Activated CD8-positive, alpha-beta memory T cell treated with anti-CD3 and anti-CD28 coated beads for 24 hours (primary cell): ENCODE data around the gene HCN3.

Source experiments
- DNase-seq: peaks from one replicate; pipeline ENCODE4 v3.0.0-alpha.2; 2020

HCN3 gene

GRCh38 chr1:155254714-155255242 is 22.5 kb upstream of the HCN3 start:
- no peak for DNase-seq

- peak; percentile 90 for DNase-seq
These were observed 21.8 kb upstream of the HCN3 start, which contains the start of gene ENTREP3 for GRCh38 chr1:155255243-155256007. Gene ENTREP3 (minus strand): TSS chr1:155255483. CDS start chr1:155254877, 606 bp downstream.

GRCh38 chr1:155256058-155256852 is 21.0 kb upstream of the HCN3 start:
- no peak for DNase-seq

- DNase-seq: no peak
These were observed 17.0 kb upstream of the HCN3 start for GRCh38 chr1:155260276-155260675.

GRCh38 chr1:155261493-155261851 is 15.8 kb upstream of the HCN3 start:
- DNase-seq: no peak

- DNase-seq: peak; percentile 93
These were observed 15.2 kb upstream of the HCN3 start, which contains the start of gene SCAMP3 for GRCh38 chr1:155261852-155262673. Gene SCAMP3 (minus strand): TSS chr1:155262360. CDS start chr1:155262151, 209 bp downstream.

- no peak for DNase-seq
These were observed 14.2 kb upstream of the HCN3 start for GRCh38 chr1:155263067-155263466.

GRCh38 chr1:155266553-155266952 is 10.7 kb upstream of the HCN3 start:
- no peak for DNase-seq

GRCh38 chr1:155267373-155267772 is 9.9 kb upstream of the HCN3 start:
- DNase-seq: no peak

- no peak for DNase-seq
These were observed 8.6 kb upstream of the HCN3 start for GRCh38 chr1:155268630-155269029.

GRCh38 chr1:155269381-155269780 is 7.9 kb upstream of the HCN3 start:
- DNase-seq: no peak

- DNase-seq: no peak
These were observed 4.6 kb upstream of the HCN3 start for GRCh38 chr1:155272466-155273342.

- peak; percentile 96 for DNase-seq
These were observed 3.7 kb upstream of the HCN3 start, which contains the start of gene CLK2 for GRCh38 chr1:155273343-155274245. Gene CLK2 (minus strand): TSS chr1:155273504. CDS start chr1:155270977, 2,527 bp downstream.

GRCh38 chr1:155277902-155278688 is 832 bp downstream of the HCN3 start:
- DNase-seq: peak; percentile 87

- no peak for DNase-seq
These were observed 1.5 kb downstream of the HCN3 start for GRCh38 chr1:155278689-155279160.

- DNase-seq: no peak
These were observed 2.0 kb downstream of the HCN3 start for GRCh38 chr1:155279268-155279667.

- no peak for DNase-seq
These were observed 5.3 kb downstream of the HCN3 start for GRCh38 chr1:155282488-155283091.

GRCh38 chr1:155284476-155284875 is 7.2 kb downstream of the HCN3 start:
- no peak for DNase-seq

GRCh38 chr1:155285063-155285462 is 7.8 kb downstream of the HCN3 start:
- DNase-seq: no peak
